Peyer's patch (tissue), 4 donors: ENCODE data around the gene PPP1R14C.

Source experiments
- CTCF ChIP-seq, 6 experiments: fragments of 450-650 bp in 4 of 6; fragments of 200-600 bp in 2 of 6; sonication (generic) in 1 of 6; IDR thresholded peaks; one replicate each; pipeline ENCODE4 v1.5.1; 2017 to 2019; ENCODE audit warnings: antibody characterized with exemption in 6 of 6, mild to moderate bottlenecking in 3 of 6, moderate library complexity in 1 of 6
- POLR2A ChIP-seq, 2 donors: fragments of 450-650 bp; IDR thresholded peaks; one replicate each; pipeline ENCODE4 v1.5.1; 2017; ENCODE audit warnings: antibody characterized with exemption in 2 of 2, mild to moderate bottlenecking in 2 of 2, moderate library complexity in 2 of 2

GRCh38 chr6:150138638-150139037 lies 4.2 kb upstream of the PPP1R14C start:
- TF ChIP-seq POLR2A (IDR thresholded peaks at IDR 0.05): no peak
- no peak for TF ChIP-seq CTCF (IDR thresholded peaks at IDR 0.05)
